HTERT RPE-1 (cell line): ENCODE data around the gene SH3BGRL2.

ENCODE experiments used
- in situ Hi-C: fragments of 300-500 bp; cut with MboI; formaldehyde crosslinking; loops from 4 replicates; pipeline ENCODE4 v1.14.3; 2020; ENCODE audit warnings: low sequenced_read_pairs

The SH3BGRL2 gene

DNA sequence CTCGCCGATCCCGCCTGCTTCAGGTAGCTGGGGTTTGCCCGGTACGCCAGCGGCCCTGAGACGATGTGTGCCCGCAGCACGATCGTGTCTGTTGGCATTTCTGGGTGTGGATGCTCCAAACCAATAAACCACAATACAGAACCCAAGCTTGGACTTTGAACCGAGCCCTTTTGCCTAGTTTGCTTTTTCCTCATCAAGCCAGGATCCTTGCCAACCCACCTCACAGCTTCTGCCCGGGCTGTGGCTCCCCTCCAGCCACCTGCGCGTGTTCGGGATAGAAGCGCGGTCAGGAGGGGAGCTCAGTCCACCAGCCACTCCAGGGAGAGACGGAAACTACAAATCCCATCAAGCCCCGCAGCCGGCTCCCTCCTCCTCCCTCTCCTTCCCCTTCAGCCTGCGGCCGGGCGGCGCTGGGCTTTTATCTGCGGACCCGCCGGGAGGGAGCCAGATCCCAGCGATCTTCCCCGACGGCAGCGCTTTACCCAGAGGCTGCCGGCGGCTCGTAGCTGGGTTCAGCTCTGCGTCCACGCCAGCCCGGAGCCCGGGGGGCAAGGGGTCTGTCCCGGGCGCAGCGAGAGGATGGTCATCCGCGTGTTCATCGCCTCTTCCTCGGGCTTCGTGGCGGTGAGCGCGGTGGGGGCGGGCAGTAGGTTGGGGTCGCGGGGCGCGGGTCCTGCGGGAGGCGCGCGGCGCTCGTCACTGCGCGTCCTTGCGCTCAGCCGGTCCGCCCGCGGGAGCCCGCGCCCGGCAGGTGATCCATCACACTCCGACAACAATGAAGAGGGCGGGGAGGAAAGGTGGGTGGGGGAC is at the start of gene SH3BGRL2:
SH3BGRL2 (plus strand) TSS at position 447 of the 810 bp plus-strand sequence; CDS start at position 580, 133 bp downstream.
- in situ Hi-C loops: no loop called here

DNA sequence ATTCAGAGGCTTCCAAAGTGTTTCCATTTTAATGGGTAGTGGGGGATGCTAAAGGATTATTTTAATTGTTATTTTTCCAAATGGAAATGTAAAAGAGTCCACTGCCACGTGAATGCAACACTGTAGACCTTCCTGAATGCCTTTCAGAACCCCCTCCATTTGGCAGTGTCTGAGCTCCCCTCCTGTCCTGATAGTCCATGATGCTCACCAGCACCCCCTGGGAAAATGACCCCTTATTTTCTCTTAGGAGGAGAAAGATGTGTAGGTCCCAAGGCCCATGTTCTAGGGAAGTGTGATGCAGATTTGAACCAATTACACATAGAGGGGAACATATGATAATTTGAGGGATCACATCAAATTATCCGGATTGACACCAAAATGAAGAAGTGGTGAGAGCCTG is 46.8 kb upstream of the SH3BGRL2 start:
- in situ Hi-C loops: no loop called here

DNA sequence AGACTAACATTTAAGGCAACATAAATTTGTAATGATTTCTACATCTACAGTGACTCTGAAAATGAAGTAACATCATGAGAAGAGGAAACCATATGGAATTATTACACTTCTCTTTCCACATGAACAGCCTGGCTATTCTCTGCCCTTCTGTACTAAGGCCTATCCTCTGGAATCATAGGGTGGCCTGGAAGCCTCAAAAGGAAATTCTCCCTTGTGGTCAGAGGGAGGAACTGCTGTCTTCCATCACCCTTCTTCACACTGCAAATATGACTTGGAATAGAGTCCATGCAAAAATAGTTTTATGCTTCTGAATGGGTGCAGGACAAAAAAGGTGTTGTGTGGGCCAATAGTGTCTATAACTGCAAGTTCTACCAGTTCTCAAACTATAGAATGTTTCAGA is 44.6 kb upstream of the SH3BGRL2 start:
- in situ Hi-C loops: no loop called here

DNA sequence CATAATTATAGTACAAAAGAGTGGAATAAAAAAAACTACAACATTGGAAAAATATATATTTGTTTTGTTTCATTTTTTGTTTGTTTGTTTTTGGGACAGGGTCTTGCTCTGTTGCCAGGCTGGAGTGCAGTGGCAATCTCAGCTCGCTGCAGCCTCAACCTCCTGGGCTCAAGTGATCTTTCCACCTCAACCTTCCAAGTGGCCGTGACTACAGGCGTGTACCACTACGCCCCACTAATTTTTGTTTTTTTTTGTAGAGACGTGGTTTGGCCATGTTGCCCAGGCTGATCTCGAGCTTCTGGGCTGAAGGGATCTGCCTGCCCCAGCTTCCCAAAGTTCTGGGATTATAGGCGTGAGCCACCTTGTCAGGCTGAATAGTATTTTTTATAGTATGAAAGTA is 41.4 kb upstream of the SH3BGRL2 start:
- in situ Hi-C loops: no loop called here

DNA sequence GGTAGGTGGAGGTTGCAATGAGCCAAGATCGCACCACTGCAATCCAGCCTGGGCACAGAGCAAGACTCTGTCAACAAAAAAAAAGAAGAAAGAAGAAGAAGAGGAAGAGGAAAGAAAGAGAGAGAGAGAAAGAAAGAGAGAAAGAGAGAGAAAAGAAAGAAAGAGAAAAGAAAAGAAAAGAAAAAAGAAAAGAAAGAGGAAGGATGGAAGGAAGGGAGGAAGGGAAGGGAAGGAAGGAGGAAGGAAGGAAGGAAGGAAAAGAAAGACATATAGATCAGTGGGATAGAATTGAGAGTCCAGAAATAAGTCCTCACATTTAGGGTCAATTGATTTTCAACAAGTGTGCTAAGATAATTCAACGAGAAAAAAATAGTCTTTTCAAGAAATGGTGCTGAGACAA is 34.0 kb upstream of the SH3BGRL2 start:
- in situ Hi-C loops: no loop called here

DNA sequence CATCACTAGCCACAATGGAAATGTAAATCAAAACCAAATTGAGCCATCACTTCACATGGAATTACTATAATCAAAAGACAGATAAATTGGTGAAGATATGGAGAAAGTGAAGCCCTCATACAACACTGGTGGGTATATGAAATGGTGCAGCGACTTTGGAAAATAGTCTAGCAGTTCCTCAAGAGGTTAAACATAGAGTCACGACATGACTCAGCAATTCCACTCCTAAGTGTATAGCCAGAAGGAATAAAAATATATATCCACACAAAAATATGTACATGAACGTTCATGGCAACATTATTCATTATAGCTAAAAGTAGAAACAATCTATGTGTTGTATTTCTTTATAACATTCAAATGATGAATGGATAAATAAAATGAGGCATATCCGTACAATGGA is 33.1 kb upstream of the SH3BGRL2 start:
- in situ Hi-C loops: no loop called here

DNA sequence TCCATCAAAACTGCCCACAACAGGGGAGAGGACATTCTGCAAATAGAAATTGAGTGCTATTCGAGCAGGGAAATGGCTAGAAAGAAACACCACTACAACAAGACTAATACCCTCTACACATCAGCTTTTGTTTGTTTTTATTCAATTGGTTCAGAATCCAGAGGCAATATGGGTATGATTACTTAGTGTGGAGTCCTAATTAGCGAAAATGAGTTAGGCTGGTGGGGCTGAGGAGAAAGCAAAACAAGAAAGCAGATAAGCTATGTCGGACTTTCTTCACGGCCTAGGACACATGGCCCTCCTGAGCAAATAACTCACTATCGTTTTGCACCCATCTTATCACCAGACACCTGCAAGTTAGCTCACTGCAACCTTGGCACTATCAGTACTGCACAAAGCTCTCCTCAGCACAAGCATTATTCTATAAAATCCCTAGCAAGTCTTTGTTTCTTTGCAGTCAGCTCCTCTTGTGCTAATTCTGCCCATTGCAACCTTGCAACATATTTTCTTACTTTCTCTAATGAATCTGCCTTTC is 31.3 kb upstream of the SH3BGRL2 start:
- in situ Hi-C loops: no loop called here

DNA sequence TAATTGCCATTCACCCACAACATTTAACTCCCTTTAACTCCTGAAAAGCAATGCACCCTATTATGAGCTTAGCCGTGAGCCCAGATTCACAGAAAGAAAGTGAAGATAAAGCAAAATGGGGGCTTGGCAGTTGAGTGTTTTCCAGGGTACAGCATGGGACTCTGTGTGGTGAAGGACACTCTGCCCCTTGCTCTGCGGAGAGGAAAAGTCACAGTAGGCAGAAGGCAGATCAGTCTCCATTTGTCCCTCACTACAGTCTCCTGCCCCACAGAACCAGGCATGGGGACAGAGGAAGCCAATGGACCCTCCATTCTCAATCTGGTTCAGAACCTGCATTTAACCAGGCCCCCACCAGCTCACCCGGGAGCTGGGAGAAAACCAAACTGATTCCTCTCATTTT is 30.8 kb upstream of the SH3BGRL2 start:
- in situ Hi-C loops: no loop called here

DNA sequence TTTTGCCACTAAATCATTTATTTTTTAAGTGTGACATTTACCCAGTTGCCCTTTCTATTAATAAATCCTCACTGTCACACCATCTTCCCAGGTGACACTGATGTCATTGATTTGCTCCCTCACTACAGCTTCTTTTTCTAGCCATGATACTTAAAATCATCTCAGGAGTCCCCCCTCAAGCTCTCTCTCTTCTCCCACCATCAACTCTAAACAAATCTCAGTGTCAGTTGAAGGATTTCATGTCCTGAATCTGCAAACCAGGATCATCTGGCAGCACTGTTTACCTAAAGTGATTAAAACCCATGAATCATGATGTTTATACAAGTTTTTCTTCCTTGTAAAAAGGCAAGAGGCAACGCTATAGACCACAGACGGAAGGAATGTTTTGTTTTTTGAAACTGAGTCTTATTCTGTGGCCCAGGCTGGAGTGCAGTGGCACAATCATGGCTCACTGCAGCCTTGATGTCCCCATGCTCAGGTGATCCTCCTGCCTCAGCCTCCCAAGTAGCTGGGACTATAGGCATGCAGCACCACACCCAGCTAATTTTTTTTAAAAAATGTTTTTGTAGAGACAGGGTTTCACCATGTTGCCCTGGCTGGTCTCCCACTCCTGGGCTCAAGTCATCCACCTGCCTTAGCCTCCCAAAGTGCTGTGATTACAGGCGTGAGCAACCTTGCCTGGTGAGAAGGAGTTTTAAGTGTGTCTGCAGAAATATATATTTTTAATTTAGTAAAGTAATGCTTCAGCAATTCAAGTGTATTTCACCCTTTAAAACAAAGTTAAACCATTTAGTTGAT is 30.1 kb upstream of the SH3BGRL2 start:
- in situ Hi-C loops: no loop called here

DNA sequence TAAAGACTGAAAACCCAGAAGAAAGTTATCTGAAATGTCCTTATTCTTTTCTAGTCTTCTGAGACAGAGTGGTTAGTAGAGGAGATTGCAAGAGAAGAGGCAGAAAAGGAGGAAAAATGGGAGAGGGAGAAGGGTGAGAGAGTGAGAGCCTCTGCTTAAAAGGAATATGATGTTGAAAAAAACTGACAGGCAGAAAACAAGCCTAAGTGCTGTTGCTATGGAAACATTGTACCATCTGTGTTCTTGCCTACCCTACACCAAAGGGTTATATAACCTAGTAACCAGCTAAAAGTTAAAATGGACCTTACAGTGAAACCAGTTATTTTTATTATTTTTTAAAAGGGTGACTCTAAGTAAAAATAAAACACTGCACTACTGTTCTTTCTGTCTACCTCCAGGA is 28.3 kb upstream of the SH3BGRL2 start:
- in situ Hi-C loops: no loop called here

DNA sequence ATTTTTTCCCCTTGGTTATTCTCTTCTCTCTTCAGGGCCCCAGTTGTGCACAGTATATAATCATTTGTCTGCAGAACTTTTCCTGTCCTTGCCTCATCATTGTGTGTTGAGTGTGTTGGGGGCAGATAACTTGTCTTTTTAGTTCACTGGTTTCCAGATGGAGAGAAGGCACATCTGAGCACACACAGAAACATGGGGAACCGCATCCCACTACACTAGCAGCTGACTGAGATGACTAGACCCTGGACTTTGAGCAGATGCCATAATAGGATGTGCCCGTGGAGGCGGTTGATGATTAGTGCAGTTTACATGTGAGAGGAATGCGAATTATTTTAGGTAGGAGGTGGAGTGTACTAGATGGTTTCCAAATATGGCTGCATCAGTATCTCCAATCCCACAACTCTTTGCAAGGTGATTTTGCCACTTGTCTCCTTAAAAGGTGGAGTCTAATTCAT is 26.5 kb upstream of the SH3BGRL2 start:
- in situ Hi-C loops: no loop called here

DNA sequence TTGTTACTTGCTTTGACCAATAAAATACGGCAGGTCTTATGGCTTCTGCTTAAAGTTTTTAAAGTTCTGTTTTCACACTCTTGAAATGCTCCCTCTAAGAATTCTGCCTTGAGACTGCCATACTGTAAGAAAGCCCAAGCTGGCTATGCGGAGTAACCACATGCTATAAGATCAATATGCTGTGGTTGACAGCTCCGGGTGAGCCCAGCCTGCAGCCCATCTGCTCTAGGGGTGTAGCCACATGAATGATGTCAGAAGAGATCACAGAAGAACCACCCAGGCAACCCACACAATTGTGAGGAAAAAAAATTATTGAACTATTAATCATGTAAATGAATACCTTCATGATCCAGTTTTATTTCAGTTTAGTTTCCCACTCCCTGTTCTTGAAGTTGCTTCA is 26.1 kb upstream of the SH3BGRL2 start:
- in situ Hi-C loops: no loop called here

DNA sequence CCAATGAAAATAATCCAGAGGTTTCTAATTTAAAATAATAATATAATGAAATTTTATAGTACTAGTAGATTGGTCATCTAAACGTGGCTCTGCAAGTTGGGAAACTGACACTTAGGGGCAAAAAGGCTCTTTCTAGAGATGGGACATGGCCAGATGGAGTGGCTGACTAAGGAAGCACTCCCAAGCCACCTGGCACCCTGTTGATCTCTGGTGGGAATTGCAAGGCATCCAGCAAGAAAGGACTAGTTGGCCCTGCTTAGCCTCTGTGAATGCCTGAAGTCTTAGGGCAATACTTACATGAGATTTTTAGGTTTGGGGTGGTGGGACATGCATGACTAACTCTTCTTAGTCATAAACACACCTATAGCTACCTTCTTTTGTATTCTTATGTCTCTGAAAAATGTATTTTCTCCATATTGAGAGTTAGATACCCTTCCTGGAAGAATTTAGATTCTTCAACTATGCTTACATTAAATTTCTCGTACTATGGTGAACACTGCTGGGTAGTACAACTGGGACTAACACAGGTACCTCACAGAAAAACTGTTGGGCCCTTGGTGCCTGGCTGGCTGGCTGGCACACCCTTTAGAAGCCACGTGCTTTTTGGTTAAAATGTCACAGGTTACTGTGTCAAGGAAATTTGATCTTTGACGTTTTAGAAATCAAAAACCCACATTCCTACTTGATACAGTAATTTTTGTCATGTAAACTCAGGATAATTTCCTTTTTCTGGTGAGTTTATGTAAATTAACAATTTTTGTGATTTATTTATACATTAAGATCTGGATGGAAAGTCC is 25.0 kb upstream of the SH3BGRL2 start:
- in situ Hi-C loops: no loop called here

DNA sequence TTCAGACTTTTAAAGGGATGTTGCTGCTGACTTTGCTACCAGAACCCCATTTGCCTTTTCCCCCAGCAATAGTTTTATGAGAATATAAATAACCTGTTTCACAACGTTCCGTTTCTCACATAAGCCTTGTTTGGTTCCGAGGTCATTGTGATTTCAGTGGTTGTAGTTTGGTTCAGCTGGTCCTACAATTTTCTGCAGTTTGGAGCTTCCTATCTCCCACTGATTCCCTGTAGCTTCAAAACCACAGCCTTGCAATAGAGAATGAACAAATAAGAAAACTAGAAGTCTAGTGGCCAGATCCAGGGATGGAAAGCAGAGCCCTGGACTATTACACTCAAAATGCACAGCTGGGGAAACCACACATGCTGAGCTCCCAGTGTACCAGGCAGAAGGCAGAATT is 24.1 kb upstream of the SH3BGRL2 start:
- in situ Hi-C loops: no loop called here

DNA sequence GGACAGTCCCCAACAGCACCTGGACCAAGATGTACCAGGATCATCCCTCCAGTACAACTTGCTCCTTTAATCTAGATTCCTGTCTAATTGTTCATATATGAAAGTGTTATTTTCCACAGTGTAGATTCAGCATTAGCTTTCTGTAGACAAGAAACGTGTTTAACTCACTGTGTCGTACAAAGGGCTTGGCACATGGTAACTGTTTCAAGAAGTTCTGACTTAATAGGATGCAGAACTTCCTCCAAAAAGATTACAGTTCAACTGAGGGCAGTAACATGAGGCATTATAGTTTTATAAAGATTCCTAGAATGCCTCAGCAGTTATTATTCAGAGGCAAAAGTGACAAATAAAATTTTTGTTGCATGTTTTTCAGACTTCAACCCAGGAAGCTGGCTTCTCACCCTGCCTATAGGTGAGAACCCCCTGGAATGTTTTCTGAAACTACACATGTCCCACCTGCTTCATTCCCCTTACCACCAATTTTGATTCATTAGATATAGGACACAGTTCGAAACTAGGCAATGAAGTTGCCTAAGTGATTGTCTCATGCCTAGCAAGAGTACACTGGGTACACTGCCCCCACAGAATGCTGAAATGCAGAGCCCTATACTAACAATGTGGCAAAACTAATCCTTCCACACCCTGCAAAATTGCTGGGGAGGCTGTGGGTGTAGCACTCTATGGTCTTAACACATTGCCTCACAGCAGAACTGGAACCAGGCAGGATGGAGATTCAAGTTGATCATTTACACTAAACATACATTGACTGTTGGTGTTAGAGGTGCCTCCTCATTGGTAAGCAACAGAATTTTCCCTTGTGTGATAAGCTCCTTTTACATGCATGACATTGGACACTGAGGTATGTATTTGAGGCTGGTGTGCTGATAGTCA is 22.6 kb upstream of the SH3BGRL2 start:
- in situ Hi-C loops: no loop called here

DNA sequence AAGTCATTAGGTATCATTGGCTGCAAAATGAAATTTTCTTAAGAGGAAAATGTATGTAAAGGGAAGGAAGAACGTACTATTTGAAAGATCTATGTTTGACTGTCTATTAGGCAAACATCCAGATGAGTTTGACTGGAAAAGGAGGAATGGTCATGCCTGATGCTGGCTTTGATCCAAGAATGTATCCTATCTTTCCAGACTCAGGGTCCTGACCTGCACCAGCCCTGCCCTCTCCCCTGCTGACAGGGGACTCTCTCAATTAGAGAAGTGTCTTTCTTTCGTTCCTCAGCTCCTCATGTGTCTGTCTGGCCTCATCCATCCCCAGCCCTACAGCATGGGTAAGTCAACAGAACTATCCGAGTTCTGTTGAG is 21.9 kb upstream of the SH3BGRL2 start:
- in situ Hi-C loops: no loop called here

DNA sequence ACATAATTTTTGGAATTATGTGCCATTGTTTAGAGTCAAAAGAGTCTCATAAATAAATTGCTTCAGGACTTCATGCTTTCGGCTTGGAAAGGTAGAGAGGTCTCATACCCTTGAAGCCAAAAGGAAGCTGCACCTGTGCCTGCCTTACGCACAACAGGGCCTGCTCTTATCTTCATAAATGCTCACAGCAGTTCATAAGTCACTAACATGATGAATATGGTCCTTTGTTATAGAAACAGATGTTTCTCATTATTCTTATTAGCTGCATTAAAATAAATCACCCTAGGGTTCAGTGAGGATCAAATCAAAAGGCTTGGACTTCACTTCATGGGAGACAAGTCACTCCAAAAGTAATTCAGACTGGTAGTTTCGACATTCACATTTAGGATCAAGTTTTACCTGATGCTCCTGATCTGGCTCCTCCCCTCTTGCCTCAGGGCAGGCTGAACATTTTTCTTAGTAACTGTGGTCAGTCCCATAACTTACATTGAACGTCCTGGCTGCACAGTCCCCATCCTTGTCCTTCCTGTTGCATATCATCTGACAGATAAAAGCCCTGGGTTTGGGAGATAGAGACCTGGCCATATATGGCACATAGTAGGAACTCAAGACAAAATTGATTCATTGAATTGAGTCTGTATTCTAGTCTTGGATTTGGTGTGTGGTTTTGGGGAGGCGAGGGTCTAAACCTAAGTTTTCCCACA is 20.7 kb upstream of the SH3BGRL2 start:
- in situ Hi-C loops: no loop called here

DNA sequence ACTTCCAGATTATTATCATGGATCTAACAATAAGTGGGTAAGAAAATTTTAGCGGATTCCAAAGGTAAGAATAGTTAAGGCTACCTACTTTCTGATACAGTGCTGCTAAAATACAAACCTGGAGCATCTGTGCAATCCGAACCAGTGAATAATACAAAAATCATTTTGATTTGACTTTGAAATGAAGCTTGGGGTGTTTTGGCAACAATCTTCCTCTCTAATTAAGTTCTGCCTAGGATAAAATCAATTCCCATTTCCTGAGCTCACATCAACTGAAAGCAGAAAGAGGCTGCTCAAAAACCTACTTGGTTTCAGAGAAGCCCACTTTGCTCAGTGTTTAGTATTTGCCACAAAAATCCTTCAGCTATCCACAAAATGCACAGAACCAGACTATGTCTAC is 18.7 kb upstream of the SH3BGRL2 start:
- in situ Hi-C loops: no loop called here

DNA sequence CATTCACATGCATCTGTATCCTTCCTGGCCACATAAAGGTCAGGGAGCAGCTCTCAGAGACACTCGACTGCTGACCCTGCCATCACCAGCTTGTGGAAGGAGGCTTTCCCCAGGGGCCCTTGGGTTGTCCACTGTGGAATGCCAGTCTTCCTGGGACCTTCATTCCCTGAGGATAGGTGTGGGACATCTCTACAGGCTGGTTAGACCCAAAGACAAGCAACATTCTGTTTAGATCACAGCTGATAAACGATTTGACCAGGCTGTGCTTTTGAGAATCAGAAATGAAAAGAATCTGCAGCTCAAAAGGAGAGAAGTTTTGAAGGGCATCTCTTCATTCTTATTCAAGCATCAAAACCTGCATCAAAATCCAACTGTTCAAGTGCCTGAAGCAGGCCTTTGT is 18.2 kb upstream of the SH3BGRL2 start:
- in situ Hi-C loops: no loop called here

DNA sequence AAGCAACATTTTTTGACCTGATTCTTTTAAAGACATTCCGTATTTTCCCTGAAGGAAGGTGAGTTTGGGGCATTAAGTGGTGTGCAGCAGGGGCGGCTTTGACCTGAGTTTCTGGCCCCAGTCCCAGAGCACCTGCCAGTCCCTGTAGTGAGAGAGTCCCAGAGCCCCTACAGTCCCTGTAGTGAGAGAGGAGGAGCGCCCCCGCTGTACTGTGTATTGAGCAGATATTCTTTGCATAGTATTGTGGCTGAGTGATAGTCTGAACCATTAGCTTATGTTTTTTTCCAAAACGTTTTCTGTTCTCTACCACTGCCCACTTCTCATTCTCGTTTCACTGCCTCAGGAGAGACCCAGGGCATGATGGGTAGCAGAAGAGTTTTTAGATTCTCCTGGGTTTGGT is 17.2 kb upstream of the SH3BGRL2 start:
- in situ Hi-C loops: no loop called here
